ENCODE data around the gene RBKS.

Gene RBKS

DNA sequence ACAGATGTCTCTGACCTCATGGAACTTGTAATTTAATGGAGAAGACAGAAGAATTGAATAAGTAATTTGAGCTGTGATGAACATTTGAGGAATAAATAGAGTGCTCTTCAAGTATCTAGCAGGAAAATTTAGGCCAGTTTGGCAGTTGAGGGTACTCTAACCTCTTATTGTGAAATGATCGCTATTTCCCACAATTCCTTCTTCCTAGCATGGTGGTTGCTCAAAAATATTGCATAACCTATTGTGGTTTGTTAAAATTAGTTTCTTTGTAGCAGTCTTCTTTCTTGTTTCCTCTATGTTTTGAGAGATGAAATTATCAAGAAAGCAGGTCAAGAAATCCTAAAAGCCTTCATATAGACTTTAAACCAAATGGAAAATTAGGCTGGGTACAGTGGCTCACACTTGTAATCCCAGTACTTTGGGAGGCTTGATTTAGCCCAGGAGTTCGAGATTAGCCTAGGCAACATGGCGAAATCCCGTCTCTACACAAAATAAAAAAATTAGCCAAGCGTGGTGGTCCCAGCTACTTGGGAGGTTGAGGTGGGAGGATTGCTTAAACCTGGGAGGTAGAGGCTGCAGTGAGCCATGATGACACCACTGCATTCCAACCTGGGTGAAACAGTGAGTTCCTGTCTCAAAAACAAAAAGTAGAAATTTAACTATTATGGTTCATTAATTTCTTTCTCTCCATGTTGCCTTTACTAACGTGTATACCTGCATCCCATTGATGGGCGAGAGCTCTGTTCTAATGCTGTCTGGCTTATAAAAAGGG is 58.7 kb downstream of the RBKS start:
- in situ Hi-C loops (cut with HindIII; ENCODE audit: low sequenced_read_pairs) = no loop called here
- no peak for DNase-seq (ENCODE audit: low read depth)

DNA sequence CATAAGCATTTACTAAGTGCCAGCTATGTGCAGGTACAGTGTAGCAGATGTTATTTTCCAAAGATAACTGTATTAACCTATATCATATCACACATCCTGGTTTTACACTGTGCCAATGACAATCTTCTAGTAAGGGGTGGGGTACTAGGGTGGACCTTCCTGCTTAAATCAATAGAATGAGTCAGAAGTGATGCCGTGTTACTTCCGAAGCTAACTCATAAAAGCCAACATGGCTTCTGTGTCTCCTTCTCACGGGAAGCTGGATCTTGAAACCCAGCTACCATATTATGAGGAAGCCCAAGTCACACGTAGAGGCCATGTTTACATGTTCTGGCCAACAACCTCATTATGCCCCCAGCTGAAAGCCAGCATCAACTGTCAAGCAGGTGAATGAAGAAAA is 59.5 kb downstream of the RBKS start:
- DNase-seq (ENCODE audit: low read depth) = no peak

More for the DNA sequence above, 58.7 kb downstream of the RBKS start:
- no peak overlapping the region for H3K4me3 ChIP-seq (ENCODE audit: low read depth, low read length)
- TF ChIP-seq, protein P1, sequence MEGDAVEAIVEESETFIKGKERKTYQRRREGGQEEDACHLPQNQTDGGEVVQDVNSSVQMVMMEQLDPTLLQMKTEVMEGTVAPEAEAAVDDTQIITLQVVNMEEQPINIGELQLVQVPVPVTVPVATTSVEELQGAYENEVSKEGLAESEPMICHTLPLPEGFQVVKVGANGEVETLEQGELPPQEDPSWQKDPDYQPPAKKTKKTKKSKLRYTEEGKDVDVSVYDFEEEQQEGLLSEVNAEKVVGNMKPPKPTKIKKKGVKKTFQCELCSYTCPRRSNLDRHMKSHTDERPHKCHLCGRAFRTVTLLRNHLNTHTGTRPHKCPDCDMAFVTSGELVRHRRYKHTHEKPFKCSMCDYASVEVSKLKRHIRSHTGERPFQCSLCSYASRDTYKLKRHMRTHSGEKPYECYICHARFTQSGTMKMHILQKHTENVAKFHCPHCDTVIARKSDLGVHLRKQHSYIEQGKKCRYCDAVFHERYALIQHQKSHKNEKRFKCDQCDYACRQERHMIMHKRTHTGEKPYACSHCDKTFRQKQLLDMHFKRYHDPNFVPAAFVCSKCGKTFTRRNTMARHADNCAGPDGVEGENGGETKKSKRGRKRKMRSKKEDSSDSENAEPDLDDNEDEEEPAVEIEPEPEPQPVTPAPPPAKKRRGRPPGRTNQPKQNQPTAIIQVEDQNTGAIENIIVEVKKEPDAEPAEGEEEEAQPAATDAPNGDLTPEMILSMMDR (IDR thresholded peaks at IDR 0.05; ENCODE audit: low read depth, low read length, missing control alignments) = no peak

DNA sequence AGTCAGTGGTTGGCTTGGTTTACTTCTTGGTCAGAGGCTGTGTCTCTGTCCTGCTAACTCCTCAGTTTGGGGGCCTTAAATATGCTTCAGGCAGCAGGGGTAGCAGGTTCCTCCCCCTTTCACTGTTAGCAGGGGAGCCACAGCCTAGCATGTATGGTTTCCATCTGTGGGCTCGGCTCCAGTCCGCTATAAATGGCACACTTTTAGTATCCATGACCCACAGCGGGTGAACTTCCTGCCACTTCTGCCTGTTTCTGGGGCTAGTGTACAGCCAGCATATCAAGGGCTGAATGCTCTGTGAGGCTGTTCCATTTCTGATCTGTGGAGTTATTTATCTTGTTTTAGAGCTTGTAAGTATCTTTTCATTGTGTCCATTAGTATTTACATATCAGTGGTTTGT is 60.4 kb downstream of the RBKS start:
- DNase-seq (ENCODE audit: low read depth) = no peak
- in situ Hi-C loops (cut with HindIII; ENCODE audit: low sequenced_read_pairs) = no loop called here

More for the DNA sequence above, 59.5 kb downstream of the RBKS start:
- H3K4me3 ChIP-seq (ENCODE audit: low read depth, low read length) = no peak overlapping the region
- in situ Hi-C loops (cut with HindIII; ENCODE audit: low sequenced_read_pairs) = no loop called here
- TF ChIP-seq, protein P1 (IDR thresholded peaks at IDR 0.05; ENCODE audit: low read depth, low read length, missing control alignments) = no peak

DNA sequence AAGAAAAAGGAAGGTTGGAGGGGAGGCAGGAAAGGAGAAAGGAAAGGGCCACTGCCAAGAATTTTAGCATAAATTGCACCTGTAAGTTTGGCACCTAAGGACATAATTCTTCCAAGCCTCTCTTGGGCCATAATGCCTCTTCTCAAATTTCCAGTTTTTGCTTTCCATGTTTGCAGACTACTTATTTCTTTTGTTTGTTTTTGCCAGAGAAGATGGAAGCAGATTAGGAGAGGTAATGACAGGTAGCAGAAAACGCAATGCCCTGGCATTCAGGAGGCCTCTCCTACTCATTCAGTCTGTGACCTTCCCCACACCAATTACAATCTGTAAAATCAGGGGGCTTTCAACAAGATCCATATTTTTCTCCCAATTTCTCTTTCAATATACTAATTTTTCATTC is 61.9 kb downstream of the RBKS start:
- TF ChIP-seq, protein P1 (IDR thresholded peaks at IDR 0.05; ENCODE audit: low read depth, low read length, missing control alignments) = no peak
- in situ Hi-C loops (cut with HindIII; ENCODE audit: low sequenced_read_pairs) = no loop called here
- no peak for DNase-seq (ENCODE audit: low read depth)
- H3K4me3 ChIP-seq (ENCODE audit: low read depth, low read length) = no peak overlapping the region

More for the DNA sequence above, 60.4 kb downstream of the RBKS start:
- no peak overlapping the region for H3K4me3 ChIP-seq (ENCODE audit: low read depth, low read length)
- TF ChIP-seq, protein P1 (IDR thresholded peaks at IDR 0.05; ENCODE audit: low read depth, low read length, missing control alignments) = no peak

DNA sequence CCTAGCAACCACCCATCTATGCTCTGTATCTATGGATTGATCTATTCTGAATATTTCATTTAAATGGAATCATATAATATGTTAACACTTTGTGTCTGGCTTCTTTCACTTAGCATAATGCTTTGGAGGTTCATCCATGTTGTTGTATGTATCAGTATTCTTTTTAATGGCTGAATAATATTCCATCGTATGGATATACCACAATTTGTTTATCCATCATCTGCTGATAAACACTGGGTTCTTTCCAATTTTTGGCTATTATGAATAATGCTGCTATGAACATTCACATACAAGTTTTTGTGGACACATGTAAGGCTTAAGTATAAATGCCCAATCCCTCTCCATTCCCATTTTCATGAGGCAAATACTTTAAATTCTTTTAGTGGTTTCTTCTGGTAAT is 65.8 kb downstream of the RBKS start:
- in situ Hi-C loops (cut with HindIII; ENCODE audit: low sequenced_read_pairs) = no loop called here
- no peak for DNase-seq (ENCODE audit: low read depth)
- no peak overlapping the region for H3K4me3 ChIP-seq (ENCODE audit: low read depth, low read length)
- TF ChIP-seq, protein P1 (IDR thresholded peaks at IDR 0.05; ENCODE audit: low read depth, low read length, missing control alignments) = no peak

DNA sequence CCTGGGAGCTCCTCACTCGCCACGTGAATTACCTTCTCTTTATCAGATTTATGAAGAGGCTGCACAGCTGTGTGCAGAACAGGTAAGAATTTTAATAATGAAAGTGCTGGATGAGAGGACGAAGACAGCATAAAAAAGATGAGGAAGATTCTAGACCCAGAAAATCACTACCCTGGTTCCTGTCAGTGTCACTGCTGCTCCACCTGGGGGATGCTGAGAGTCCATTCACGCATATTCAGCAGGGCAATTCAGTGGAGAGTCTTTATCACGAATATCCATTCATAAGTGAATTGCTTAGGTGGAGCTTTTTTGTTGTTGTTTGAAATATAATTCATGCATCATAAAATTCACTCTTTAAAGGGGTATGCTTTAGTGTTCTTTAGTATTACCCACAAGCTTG is 66.6 kb downstream of the RBKS start:
- in situ Hi-C loops (cut with HindIII; ENCODE audit: low sequenced_read_pairs) = no loop called here
- no peak overlapping the region for H3K4me3 ChIP-seq (ENCODE audit: low read depth, low read length)
- TF ChIP-seq, protein P1 (IDR thresholded peaks at IDR 0.05; ENCODE audit: low read depth, low read length, missing control alignments) = no peak
- DNase-seq (ENCODE audit: low read depth) = no peak
